ENCODE results near the gene ERF.

DNA sequence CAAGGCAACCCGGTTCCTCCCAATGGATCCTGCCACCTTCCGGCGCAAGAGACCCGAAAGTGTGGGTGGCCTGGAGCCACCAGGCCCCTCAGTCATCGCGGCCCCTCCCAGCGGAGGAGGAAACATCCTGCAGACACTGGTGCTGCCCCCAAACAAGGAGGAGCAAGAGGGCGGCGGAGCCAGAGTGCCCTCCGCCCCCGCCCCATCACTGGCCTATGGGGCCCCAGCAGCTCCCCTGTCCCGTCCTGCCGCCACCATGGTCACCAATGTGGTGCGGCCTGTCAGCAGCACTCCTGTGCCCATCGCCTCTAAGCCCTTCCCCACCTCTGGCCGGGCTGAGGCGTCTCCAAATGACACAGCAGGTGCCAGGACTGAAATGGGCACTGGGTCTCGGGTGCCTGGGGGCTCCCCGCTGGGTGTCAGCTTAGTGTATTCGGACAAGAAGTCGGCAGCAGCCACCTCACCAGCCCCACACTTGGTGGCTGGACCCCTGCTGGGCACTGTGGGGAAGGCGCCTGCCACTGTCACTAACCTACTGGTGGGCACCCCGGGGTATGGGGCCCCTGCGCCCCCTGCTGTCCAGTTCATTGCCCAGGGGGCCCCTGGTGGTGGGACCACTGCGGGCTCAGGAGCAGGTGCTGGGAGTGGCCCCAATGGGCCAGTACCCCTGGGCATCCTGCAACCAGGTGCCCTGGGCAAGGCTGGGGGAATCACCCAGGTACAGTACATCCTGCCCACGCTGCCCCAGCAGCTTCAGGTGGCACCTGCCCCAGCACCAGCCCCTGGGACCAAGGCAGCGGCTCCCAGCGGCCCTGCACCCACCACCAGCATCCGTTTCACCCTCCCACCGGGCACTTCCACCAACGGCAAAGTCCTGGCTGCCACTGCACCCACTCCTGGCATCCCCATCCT is 35.9 kb upstream of the ERF start:
- TF ChIP-seq ARNTL (CRISPR knock-in tag; IDR thresholded peaks at IDR 0.05; ENCODE audit: borderline replicate concordance, low read depth), result no peak
- no peak for TF ChIP-seq RARB (CRISPR knock-in tag; IDR thresholded peaks at IDR 0.05)
- TF ChIP-seq, protein P1, sequence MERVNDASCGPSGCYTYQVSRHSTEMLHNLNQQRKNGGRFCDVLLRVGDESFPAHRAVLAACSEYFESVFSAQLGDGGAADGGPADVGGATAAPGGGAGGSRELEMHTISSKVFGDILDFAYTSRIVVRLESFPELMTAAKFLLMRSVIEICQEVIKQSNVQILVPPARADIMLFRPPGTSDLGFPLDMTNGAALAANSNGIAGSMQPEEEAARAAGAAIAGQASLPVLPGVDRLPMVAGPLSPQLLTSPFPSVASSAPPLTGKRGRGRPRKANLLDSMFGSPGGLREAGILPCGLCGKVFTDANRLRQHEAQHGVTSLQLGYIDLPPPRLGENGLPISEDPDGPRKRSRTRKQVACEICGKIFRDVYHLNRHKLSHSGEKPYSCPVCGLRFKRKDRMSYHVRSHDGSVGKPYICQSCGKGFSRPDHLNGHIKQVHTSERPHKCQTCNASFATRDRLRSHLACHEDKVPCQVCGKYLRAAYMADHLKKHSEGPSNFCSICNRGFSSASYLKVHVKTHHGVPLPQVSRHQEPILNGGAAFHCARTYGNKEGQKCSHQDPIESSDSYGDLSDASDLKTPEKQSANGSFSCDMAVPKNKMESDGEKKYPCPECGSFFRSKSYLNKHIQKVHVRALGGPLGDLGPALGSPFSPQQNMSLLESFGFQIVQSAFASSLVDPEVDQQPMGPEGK (CRISPR knock-in tag; IDR thresholded peaks at IDR 0.05; ENCODE audit: borderline replicate concordance), result no peak
- TF ChIP-seq, protein P2, sequence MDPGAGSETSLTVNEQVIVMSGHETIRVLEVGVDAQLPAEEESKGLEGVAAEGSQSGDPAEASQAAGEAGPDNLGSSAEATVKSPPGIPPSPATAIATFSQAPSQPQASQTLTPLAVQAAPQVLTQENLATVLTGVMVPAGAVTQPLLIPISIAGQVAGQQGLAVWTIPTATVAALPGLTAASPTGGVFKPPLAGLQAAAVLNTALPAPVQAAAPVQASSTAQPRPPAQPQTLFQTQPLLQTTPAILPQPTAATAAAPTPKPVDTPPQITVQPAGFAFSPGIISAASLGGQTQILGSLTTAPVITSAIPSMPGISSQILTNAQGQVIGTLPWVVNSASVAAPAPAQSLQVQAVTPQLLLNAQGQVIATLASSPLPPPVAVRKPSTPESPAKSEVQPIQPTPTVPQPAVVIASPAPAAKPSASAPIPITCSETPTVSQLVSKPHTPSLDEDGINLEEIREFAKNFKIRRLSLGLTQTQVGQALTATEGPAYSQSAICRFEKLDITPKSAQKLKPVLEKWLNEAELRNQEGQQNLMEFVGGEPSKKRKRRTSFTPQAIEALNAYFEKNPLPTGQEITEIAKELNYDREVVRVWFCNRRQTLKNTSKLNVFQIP (CRISPR knock-in tag; IDR thresholded peaks at IDR 0.05; ENCODE audit: borderline replicate concordance, low read depth), result no peak
- TF ChIP-seq ZNF70 (CRISPR knock-in tag; IDR thresholded peaks at IDR 0.05), result no peak
- TF ChIP-seq ZNF8 (CRISPR knock-in tag; IDR thresholded peaks at IDR 0.05), result no peak
- TF ChIP-seq ZNF565 (CRISPR knock-in tag; conservative IDR thresholded peaks at IDR 0.05; ENCODE audit: low read depth), result no peak
- no peak for TF ChIP-seq ZFP30 (CRISPR knock-in tag; IDR thresholded peaks at IDR 0.05)
- TF ChIP-seq SNAI2 (CRISPR knock-in tag; IDR thresholded peaks at IDR 0.05), result no peak
- TF ChIP-seq, protein P3, sequence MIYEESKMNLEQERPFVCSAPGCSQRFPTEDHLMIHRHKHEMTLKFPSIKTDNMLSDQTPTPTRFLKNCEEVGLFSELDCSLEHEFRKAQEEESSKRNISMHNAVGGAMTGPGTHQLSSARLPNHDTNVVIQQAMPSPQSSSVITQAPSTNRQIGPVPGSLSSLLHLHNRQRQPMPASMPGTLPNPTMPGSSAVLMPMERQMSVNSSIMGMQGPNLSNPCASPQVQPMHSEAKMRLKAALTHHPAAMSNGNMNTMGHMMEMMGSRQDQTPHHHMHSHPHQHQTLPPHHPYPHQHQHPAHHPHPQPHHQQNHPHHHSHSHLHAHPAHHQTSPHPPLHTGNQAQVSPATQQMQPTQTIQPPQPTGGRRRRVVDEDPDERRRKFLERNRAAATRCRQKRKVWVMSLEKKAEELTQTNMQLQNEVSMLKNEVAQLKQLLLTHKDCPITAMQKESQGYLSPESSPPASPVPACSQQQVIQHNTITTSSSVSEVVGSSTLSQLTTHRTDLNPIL (CRISPR knock-in tag; IDR thresholded peaks at IDR 0.05; ENCODE audit: low read depth), result no peak

Data from SK-N-SH treated with all-trans-retinoic acid at 6 μM for 48 hours (cell line).